ENCODE data around the gene NCKAP1. TPM values are rescaled to one million over a fixed set of nuclear protein-coding genes. Genes with fewer than 3 reads are reported as not detected.

NCKAP1 gene
- total RNA-seq, 1 donor from 2014 or later, result 180 TPM

GRCh38 chr2:182933629-182934028 lies 104.6 kb downstream of the NCKAP1 start:
- TF ChIP-seq CTCF (IDR thresholded peaks at IDR 0.05; ENCODE audit: insufficient read depth, low read length, severe bottlenecking), result no peak
- peaks cover 3% of the 10 kb centered on the region for H3K36me3 ChIP-seq (ENCODE audit: control insufficient read depth, insufficient read depth, low read length)

GRCh38 chr2:182929972-182930371 lies 108.3 kb downstream of the NCKAP1 start:
- FAIRE-seq, result no peak
- no peaks in the 10 kb centered on the region for H3K27me3 ChIP-seq (ENCODE audit: control insufficient read depth, insufficient read depth, low read length)

More at GRCh38 chr2:182933629-182934028, 104.6 kb downstream of the NCKAP1 start:
- no peaks in the 10 kb centered on the region for H3K27me3 ChIP-seq (ENCODE audit: control insufficient read depth, insufficient read depth, low read length)
- no peak overlapping the region for H3K4me3 ChIP-seq (ENCODE audit: low read depth, low read length)
- FAIRE-seq (no peak), DNase-seq (ENCODE audit: low read depth) (no peak)

GRCh38 chr2:182924306-182924705 lies 114.0 kb downstream of the NCKAP1 start:
- no peaks in the 10 kb centered on the region for H3K27me3 ChIP-seq (ENCODE audit: control insufficient read depth, insufficient read depth, low read length)
- TF ChIP-seq CTCF (IDR thresholded peaks at IDR 0.05; ENCODE audit: insufficient read depth, low read length, severe bottlenecking), result no peak
- FAIRE-seq (no peak), DNase-seq (ENCODE audit: low read depth) (peak; percentile 59)
- no peak overlapping the region for H3K4me3 ChIP-seq (ENCODE audit: low read depth, low read length)
- H3K36me3 ChIP-seq (ENCODE audit: control insufficient read depth, insufficient read depth, low read length), result peaks cover 5% of the 10 kb centered on the region

More at GRCh38 chr2:182929972-182930371, 108.3 kb downstream of the NCKAP1 start:
- Histone ChIP-seq H3K4me3 (ENCODE audit: low read depth, low read length) (no peak overlapping the region), H3K36me3 (ENCODE audit: control insufficient read depth, insufficient read depth, low read length) (peaks cover 5% of the 10 kb centered on the region)
- no peak for DNase-seq (ENCODE audit: low read depth)
- TF ChIP-seq CTCF (IDR thresholded peaks at IDR 0.05; ENCODE audit: insufficient read depth, low read length, severe bottlenecking), result no peak

- DNase-seq (ENCODE audit: low read depth) (no peak), FAIRE-seq (no peak)
- H3K27me3 ChIP-seq (ENCODE audit: control insufficient read depth, insufficient read depth, low read length), result no peaks in the 10 kb centered on the region
- no peak overlapping the region for H3K4me3 ChIP-seq (ENCODE audit: low read depth, low read length)
- no peak for TF ChIP-seq CTCF (IDR thresholded peaks at IDR 0.05; ENCODE audit: insufficient read depth, low read length, severe bottlenecking)
- peaks cover 4% of the 10 kb centered on the region for H3K36me3 ChIP-seq (ENCODE audit: control insufficient read depth, insufficient read depth, low read length)
These were observed 117.0 kb downstream of the NCKAP1 start for GRCh38 chr2:182921234-182921633.

GRCh38 chr2:182920631-182921056 lies 117.6 kb downstream of the NCKAP1 start:
- no peak overlapping the region for H3K4me3 ChIP-seq (ENCODE audit: low read depth, low read length)
- FAIRE-seq (no peak), DNase-seq (ENCODE audit: low read depth) (no peak)
- H3K27me3 ChIP-seq (ENCODE audit: control insufficient read depth, insufficient read depth, low read length), result no peaks in the 10 kb centered on the region
- peaks cover 4% of the 10 kb centered on the region for H3K36me3 ChIP-seq (ENCODE audit: control insufficient read depth, insufficient read depth, low read length)
- TF ChIP-seq CTCF (IDR thresholded peaks at IDR 0.05; ENCODE audit: insufficient read depth, low read length, severe bottlenecking), result no peak

- no peak for TF ChIP-seq CTCF (IDR thresholded peaks at IDR 0.05; ENCODE audit: insufficient read depth, low read length, severe bottlenecking)
- FAIRE-seq, result no peak
- DNase-seq (ENCODE audit: low read depth), result no peak
These were observed 118.2 kb downstream of the NCKAP1 start for GRCh38 chr2:182920089-182920488.

More at GRCh38 chr2:182920089-182920488, 118.2 kb downstream of the NCKAP1 start:
- H3K4me3 ChIP-seq (ENCODE audit: low read depth, low read length), result no peak overlapping the region
- peaks cover 4% of the 10 kb centered on the region for H3K36me3 ChIP-seq (ENCODE audit: control insufficient read depth, insufficient read depth, low read length)
- H3K27me3 ChIP-seq (ENCODE audit: control insufficient read depth, insufficient read depth, low read length), result no peaks in the 10 kb centered on the region
